Neural cell (in vitro differentiated cells): ENCODE data around the gene IGSF23. TPM values are rescaled to one million over a fixed set of nuclear protein-coding genes. Genes with fewer than 3 reads are reported as not detected.

Experiments
- H2AFZ ChIP-seq: fragments of 200-600, 300-800 bp; sonication (generic), shearing (Covaris generic); 2 replicates; pipeline ENCODE4 v1.6.0; 2014; ENCODE audit warnings: low read depth, mild to moderate bottlenecking, antibody characterized with exemption, low read length, moderate library complexity
- H3F3A ChIP-seq: fragments of 200-600 bp; shearing (Covaris generic); 2 replicates; pipeline ENCODE4 v1.6.1; 2016; ENCODE audit warnings: mild to moderate bottlenecking, moderate library complexity, mixed read lengths, antibody characterized with exemption, low read length; ENCODE audit not compliant: insufficient read depth, poor library complexity, severe bottlenecking
- H3K27ac ChIP-seq: fragments of 200-600, 300-800 bp; sonication (generic), shearing (Covaris generic); 2 replicates; pipeline ENCODE4 v1.5.1; 2014; ENCODE audit warnings: mild to moderate bottlenecking, low read length, moderate library complexity
- H3K27me3 ChIP-seq: fragments of 300-800, 200-600 bp; sonication (generic), shearing (Covaris generic); 2 replicates; pipeline ENCODE4 v1.6.0; 2014; ENCODE audit warnings: mild to moderate bottlenecking, low read depth, low read length, moderate library complexity; ENCODE audit not compliant: insufficient read depth
- H3K36me3 ChIP-seq: fragments of 300-800, 200-600 bp; sonication (generic), shearing (Covaris generic); 2 replicates; pipeline ENCODE4 v1.5.1; 2014; ENCODE audit warnings: mild to moderate bottlenecking, antibody characterized with exemption, low read length, moderate library complexity; ENCODE audit not compliant: insufficient read depth
- H3K4me2 ChIP-seq: fragments of 300-800, 200-600 bp; sonication (generic), shearing (Covaris generic); 2 replicates; pipeline ENCODE4 v1.6.0; 2014; ENCODE audit warnings: mild to moderate bottlenecking, low read length
- H3K4me3 ChIP-seq: fragments of 300-800, 200-600 bp; sonication (generic), shearing (Covaris generic); 2 replicates; pipeline ENCODE4 v1.5.1; 2014; ENCODE audit warnings: mild to moderate bottlenecking, low read length, moderate library complexity
- H3K79me2 ChIP-seq: fragments of 200-600 bp; shearing (Covaris generic); replicated peaks from 2 replicates; pipeline ENCODE4 v1.6.0; 2014; ENCODE audit warnings: mild to moderate bottlenecking, low read length, moderate library complexity; ENCODE audit not compliant: insufficient read depth
- H3K9ac ChIP-seq: fragments of 300-800, 200-600 bp; sonication (generic), shearing (Covaris generic); 2 replicates; pipeline ENCODE4 v1.6.1; 2016; ENCODE audit warnings: mild to moderate bottlenecking, low read length, mixed read lengths
- H3K9me2 ChIP-seq: fragments of 200-600 bp; shearing (Covaris generic); 2 replicates; pipeline ENCODE4 v1.6.1; 2016; ENCODE audit warnings: mild to moderate bottlenecking, low read length, mixed read lengths; ENCODE audit not compliant: insufficient read depth
- H3K9me3 ChIP-seq: fragments of 200-600, 300-800 bp; sonication (generic), shearing (Covaris generic); 2 replicates; pipeline ENCODE4 v1.6.1; 2016; ENCODE audit warnings: mild to moderate bottlenecking, mixed run types, low read length, moderate library complexity, mixed read lengths
- H4K20me1 ChIP-seq: fragments of 200-600 bp; shearing (Covaris generic); 2 replicates; pipeline ENCODE4 v1.6.1; 2016; ENCODE audit warnings: mild to moderate bottlenecking, mixed run types; ENCODE audit not compliant: insufficient read depth
- EP300 ChIP-seq: fragments of 450-650 bp; conservative IDR thresholded peaks from 2 replicates; pipeline ENCODE4 v1.6.1; 2014; ENCODE audit warnings: antibody characterized with exemption, mild to moderate bottlenecking, moderate library complexity; ENCODE audit not compliant: poor library complexity, severe bottlenecking
- EZH2 ChIP-seq: fragments of 200-600, 300-800 bp; shearing (Covaris generic), sonication (generic); IDR thresholded peaks from 2 replicates; pipeline ENCODE4 v1.6.1; 2014; ENCODE audit warnings: antibody characterized with exemption, low read length, borderline replicate concordance, mild to moderate bottlenecking; ENCODE audit not compliant: insufficient read depth, poor library complexity, severe bottlenecking
- MXI1 ChIP-seq: fragments of 450-650 bp; conservative IDR thresholded peaks from 2 replicates; pipeline ENCODE4 v1.6.1; 2014; ENCODE audit warnings: antibody characterized with exemption, mild to moderate bottlenecking; ENCODE audit not compliant: poor library complexity, severe bottlenecking
- POLR2AphosphoS5 ChIP-seq: IDR thresholded peaks from 2 replicates; pipeline ENCODE4 v1.6.1; 2012
- RAD21 ChIP-seq: fragments of 450-650 bp; conservative IDR thresholded peaks from 2 replicates; pipeline ENCODE4 v1.6.1; 2014; ENCODE audit warnings: antibody characterized with exemption, mild to moderate bottlenecking, moderate library complexity
- SMC3 ChIP-seq: fragments of 450-650 bp; conservative IDR thresholded peaks from 2 replicates; pipeline ENCODE4 v1.6.1; 2014; ENCODE audit warnings: antibody characterized with exemption, mild to moderate bottlenecking, moderate library complexity; ENCODE audit not compliant: poor library complexity
- TAF1 ChIP-seq: IDR thresholded peaks from 2 replicates; pipeline ENCODE4 v1.6.1; 2012; ENCODE audit warnings: low read depth
- polyA plus RNA-seq: library from polyadenylated mRNA; depleted of rRNA; stranded (reverse); fragments of >200 nt; gene quantifications from 2 replicates; pipeline ENCODE4 v1.2.3, GENCODE V29; 2014
- TF ChIP-seq, protein P1 (sequence below): fragments of 450-650 bp; IDR thresholded peaks from 2 replicates; pipeline ENCODE4 v1.5.1; 2014; ENCODE audit warnings: antibody characterized with exemption, mild to moderate bottlenecking, moderate library complexity; ENCODE audit not compliant: poor library complexity, severe bottlenecking
- TF ChIP-seq, protein P2 (sequence below): IDR thresholded peaks from 2 replicates; pipeline ENCODE4 v1.6.1; 2012; ENCODE audit warnings: borderline replicate concordance

Gene IGSF23
- polyA plus RNA-seq, 1 donor from 2014 or later, result not detected

- Histone ChIP-seq H3K27me3 (peaks cover 4% of the 10 kb centered on the region), H3K36me3 (no peaks in the 10 kb centered on the region), H3K4me3 (peak overlapping the region; percentile 98), H3K9me3 (no peaks in the 10 kb centered on the region), H3K27ac (peak overlapping the region; percentile 52), H4K20me1 (no peaks in the 10 kb centered on the region), H3F3A (no peaks in the 10 kb centered on the region), H3K9ac (peak overlapping the region; percentile 79), H3K79me2 (no peaks in the 10 kb centered on the region), H3K4me2 (peak overlapping the region; percentile 70), H2AFZ (peak overlapping the region; percentile 69), H3K9me2 (no peaks in the 10 kb centered on the region)
- TF ChIP-seq TAF1 (no peak), SMC3 (no peak), POLR2AphosphoS5 (no peak), EZH2 (no peak), MXI1 (no peak), EP300 (no peak), RAD21 (no peak)
- TF ChIP-seq, protein P1, sequence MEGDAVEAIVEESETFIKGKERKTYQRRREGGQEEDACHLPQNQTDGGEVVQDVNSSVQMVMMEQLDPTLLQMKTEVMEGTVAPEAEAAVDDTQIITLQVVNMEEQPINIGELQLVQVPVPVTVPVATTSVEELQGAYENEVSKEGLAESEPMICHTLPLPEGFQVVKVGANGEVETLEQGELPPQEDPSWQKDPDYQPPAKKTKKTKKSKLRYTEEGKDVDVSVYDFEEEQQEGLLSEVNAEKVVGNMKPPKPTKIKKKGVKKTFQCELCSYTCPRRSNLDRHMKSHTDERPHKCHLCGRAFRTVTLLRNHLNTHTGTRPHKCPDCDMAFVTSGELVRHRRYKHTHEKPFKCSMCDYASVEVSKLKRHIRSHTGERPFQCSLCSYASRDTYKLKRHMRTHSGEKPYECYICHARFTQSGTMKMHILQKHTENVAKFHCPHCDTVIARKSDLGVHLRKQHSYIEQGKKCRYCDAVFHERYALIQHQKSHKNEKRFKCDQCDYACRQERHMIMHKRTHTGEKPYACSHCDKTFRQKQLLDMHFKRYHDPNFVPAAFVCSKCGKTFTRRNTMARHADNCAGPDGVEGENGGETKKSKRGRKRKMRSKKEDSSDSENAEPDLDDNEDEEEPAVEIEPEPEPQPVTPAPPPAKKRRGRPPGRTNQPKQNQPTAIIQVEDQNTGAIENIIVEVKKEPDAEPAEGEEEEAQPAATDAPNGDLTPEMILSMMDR, result no peak
- TF ChIP-seq, protein P2, sequence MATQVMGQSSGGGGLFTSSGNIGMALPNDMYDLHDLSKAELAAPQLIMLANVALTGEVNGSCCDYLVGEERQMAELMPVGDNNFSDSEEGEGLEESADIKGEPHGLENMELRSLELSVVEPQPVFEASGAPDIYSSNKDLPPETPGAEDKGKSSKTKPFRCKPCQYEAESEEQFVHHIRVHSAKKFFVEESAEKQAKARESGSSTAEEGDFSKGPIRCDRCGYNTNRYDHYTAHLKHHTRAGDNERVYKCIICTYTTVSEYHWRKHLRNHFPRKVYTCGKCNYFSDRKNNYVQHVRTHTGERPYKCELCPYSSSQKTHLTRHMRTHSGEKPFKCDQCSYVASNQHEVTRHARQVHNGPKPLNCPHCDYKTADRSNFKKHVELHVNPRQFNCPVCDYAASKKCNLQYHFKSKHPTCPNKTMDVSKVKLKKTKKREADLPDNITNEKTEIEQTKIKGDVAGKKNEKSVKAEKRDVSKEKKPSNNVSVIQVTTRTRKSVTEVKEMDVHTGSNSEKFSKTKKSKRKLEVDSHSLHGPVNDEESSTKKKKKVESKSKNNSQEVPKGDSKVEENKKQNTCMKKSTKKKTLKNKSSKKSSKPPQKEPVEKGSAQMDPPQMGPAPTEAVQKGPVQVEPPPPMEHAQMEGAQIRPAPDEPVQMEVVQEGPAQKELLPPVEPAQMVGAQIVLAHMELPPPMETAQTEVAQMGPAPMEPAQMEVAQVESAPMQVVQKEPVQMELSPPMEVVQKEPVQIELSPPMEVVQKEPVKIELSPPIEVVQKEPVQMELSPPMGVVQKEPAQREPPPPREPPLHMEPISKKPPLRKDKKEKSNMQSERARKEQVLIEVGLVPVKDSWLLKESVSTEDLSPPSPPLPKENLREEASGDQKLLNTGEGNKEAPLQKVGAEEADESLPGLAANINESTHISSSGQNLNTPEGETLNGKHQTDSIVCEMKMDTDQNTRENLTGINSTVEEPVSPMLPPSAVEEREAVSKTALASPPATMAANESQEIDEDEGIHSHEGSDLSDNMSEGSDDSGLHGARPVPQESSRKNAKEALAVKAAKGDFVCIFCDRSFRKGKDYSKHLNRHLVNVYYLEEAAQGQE, result no peak
These were observed 31.1 kb downstream of the IGSF23 start for GRCh38 chr19:44644402-44645016.

GRCh38 chr19:44645407-44646048 is 32.2 kb downstream of the IGSF23 start:
- Histone ChIP-seq H3K9ac (no peak overlapping the region), H3K9me2 (no peaks in the 10 kb centered on the region), H3F3A (no peaks in the 10 kb centered on the region), H3K4me3 (no peak overlapping the region), H3K27ac (no peak overlapping the region), H4K20me1 (no peaks in the 10 kb centered on the region), H2AFZ (no peak overlapping the region), H3K9me3 (no peaks in the 10 kb centered on the region), H3K4me2 (no peak overlapping the region), H3K79me2 (no peaks in the 10 kb centered on the region), H3K27me3 (peaks cover 4% of the 10 kb centered on the region), H3K36me3 (no peaks in the 10 kb centered on the region)
- TF ChIP-seq, protein P2, result no peak
- no peak for TF ChIP-seq MXI1
- no peak for TF ChIP-seq POLR2AphosphoS5
- no peak for TF ChIP-seq TAF1
- TF ChIP-seq, protein P1, result no peak
- TF ChIP-seq RAD21, result no peak
- TF ChIP-seq EP300, result no peak
- no peak for TF ChIP-seq EZH2
